OCI-LY1 (cell line): ENCODE results near the gene MARK4.

Source experiments
- H2AFZ ChIP-seq: fragments of 200-600 bp; sonication (generic), shearing (Covaris generic); 2 replicates; pipeline ENCODE4 v1.6.0; 2014; ENCODE audit warnings: antibody characterized with exemption, mild to moderate bottlenecking, low read length
- H3F3A ChIP-seq: fragments of 200-600 bp; sonication (generic), shearing (Covaris generic); 2 replicates; pipeline ENCODE4 v1.6.0; 2014; ENCODE audit warnings: mild to moderate bottlenecking, antibody characterized with exemption, low read length, moderate library complexity; ENCODE audit not compliant: insufficient read depth
- H3K27ac ChIP-seq: fragments of 200-600 bp; sonication (generic); 2 replicates; pipeline ENCODE4 v1.5.1; 2014; ENCODE audit warnings: low read length, mixed run types, mild to moderate bottlenecking, low read depth; ENCODE audit not compliant: poor library complexity, severe bottlenecking
- H3K27me3 ChIP-seq: fragments of 200-600 bp; sonication (generic); 2 replicates; pipeline ENCODE4 v1.6.0; 2014; ENCODE audit warnings: antibody characterized with exemption, mild to moderate bottlenecking, low read length, moderate library complexity; ENCODE audit not compliant: insufficient read depth
- H3K36me3 ChIP-seq: fragments of 200-600 bp; sonication (generic); 2 replicates; pipeline ENCODE4 v1.6.1; 2014; ENCODE audit warnings: mild to moderate bottlenecking, antibody characterized with exemption, low read length, moderate library complexity, mixed read lengths; ENCODE audit not compliant: insufficient read depth
- H3K4me1 ChIP-seq: fragments of 200-600 bp; sonication (generic); 2 replicates; pipeline ENCODE4 v1.5.1; 2014; ENCODE audit warnings: mild to moderate bottlenecking, low read length, moderate library complexity; ENCODE audit not compliant: insufficient read depth, severe bottlenecking
- H3K4me2 ChIP-seq: fragments of 200-600 bp; sonication (generic), shearing (Covaris generic); 2 replicates; pipeline ENCODE4 v1.6.1; 2014; ENCODE audit warnings: low read length
- H3K4me3 ChIP-seq: fragments of 200-600 bp; sonication (generic); 2 replicates; pipeline ENCODE4 v1.5.1; 2014; ENCODE audit warnings: low read length, low read depth, mild to moderate bottlenecking, mixed read lengths; ENCODE audit not compliant: poor library complexity, severe bottlenecking
- H3K79me2 ChIP-seq: fragments of 200-600 bp; shearing (Covaris generic); 2 replicates; pipeline ENCODE4 v1.6.1; 2016; ENCODE audit warnings: mixed run types, low read length, mixed read lengths; ENCODE audit not compliant: insufficient read depth
- H3K9ac ChIP-seq: fragments of 200-600 bp; sonication (generic), shearing (Covaris generic); 2 replicates; pipeline ENCODE4 v1.6.1; 2014; ENCODE audit warnings: mild to moderate bottlenecking, low read length, mixed read lengths
- H3K9me2 ChIP-seq: fragments of 200-600 bp; sonication (generic), shearing (Covaris generic); 2 replicates; pipeline ENCODE4 v1.6.1; 2014; ENCODE audit warnings: low read depth, mild to moderate bottlenecking, low read length, mixed read lengths
- H3K9me3 ChIP-seq: fragments of 200-600 bp; shearing (Covaris generic); 2 replicates; pipeline ENCODE4 v1.6.1; 2014; ENCODE audit warnings: low read length, mixed read lengths
- H4K20me1 ChIP-seq: fragments of 200-600 bp; sonication (generic), shearing (Covaris generic); 2 replicates; pipeline ENCODE4 v1.6.0; 2016; ENCODE audit warnings: mild to moderate bottlenecking, low read length; ENCODE audit not compliant: insufficient read depth
- CTCF ChIP-seq: fragments of 200-600 bp; sonication (generic), shearing (Covaris generic); IDR thresholded peaks from 2 replicates; pipeline ENCODE4 v1.5.1; 2017; ENCODE audit warnings: mild to moderate bottlenecking, antibody characterized with exemption, low read length, moderate library complexity, mixed read lengths
- EZH2 ChIP-seq: fragments of 200-600 bp; sonication (generic), shearing (Covaris generic); IDR thresholded peaks from 2 replicates; pipeline ENCODE4 v1.8.0; 2017; ENCODE audit warnings: borderline replicate concordance, mixed run types, mild to moderate bottlenecking, antibody characterized with exemption, low read length, moderate library complexity, mixed read lengths

MARK4 gene

GRCh38 chr19:45249261-45250033 lies 1.6 kb upstream of the MARK4 start:
- H3K9me2 ChIP-seq = no peaks in the 10 kb centered on the region
- peaks cover 37% of the 10 kb centered on the region for H3K4me1 ChIP-seq
- H2AFZ ChIP-seq = no peak overlapping the region
- H3F3A ChIP-seq = no peaks in the 10 kb centered on the region
- H3K9ac ChIP-seq = no peak overlapping the region
- H4K20me1 ChIP-seq = no peaks in the 10 kb centered on the region
- no peaks in the 10 kb centered on the region for H3K36me3 ChIP-seq
- H3K9me3 ChIP-seq = no peaks in the 10 kb centered on the region
- no peak overlapping the region for H3K4me3 ChIP-seq
- H3K79me2 ChIP-seq = no peaks in the 10 kb centered on the region
- H3K27ac ChIP-seq = no peak overlapping the region
- no peak for TF ChIP-seq CTCF
- TF ChIP-seq EZH2 = no peak
- H3K27me3 ChIP-seq = peaks cover 8% of the 10 kb centered on the region; the same call in 1 of the 2 replicates
- H3K4me2 ChIP-seq = no peak overlapping the region

- Histone ChIP-seq H3F3A (no peaks in the 10 kb centered on the region), H3K9ac (peak overlapping the region; percentile 53), H2AFZ (peak overlapping the region; percentile 48), H3K9me3 (no peaks in the 10 kb centered on the region), H3K4me2 (peak overlapping the region; percentile 82), H3K4me3 (peak overlapping the region; percentile 60), H3K36me3 (no peaks in the 10 kb centered on the region), H3K4me1 (peaks cover 37% of the 10 kb centered on the region), H4K20me1 (no peaks in the 10 kb centered on the region), H3K9me2 (no peaks in the 10 kb centered on the region), H3K27me3 (peaks cover 3% of the 10 kb centered on the region; the same call in 1 of the 2 replicates), H3K27ac (no peak overlapping the region), H3K79me2 (no peaks in the 10 kb centered on the region)
- no peak for TF ChIP-seq EZH2
- TF ChIP-seq CTCF = no peak
Measured at GRCh38 chr19:45250216-45250831, 747 bp upstream of the MARK4 start.

- H3K4me3 ChIP-seq = peak overlapping the region; percentile 89
- H3K9me2 ChIP-seq = no peaks in the 10 kb centered on the region
- H3K9me3 ChIP-seq = no peaks in the 10 kb centered on the region
- no peaks in the 10 kb centered on the region for H3K27me3 ChIP-seq
- H3K4me1 ChIP-seq = peaks cover 40% of the 10 kb centered on the region
- H3F3A ChIP-seq = no peaks in the 10 kb centered on the region
- no peak overlapping the region for H3K27ac ChIP-seq
- TF ChIP-seq CTCF = peak; percentile 6; the same call in 1 of the 2 replicates
- no peak for TF ChIP-seq EZH2
- peak overlapping the region; percentile 99 for H3K4me2 ChIP-seq
- no peaks in the 10 kb centered on the region for H4K20me1 ChIP-seq
- H2AFZ ChIP-seq = no peak overlapping the region
- peak overlapping the region; percentile 86 for H3K9ac ChIP-seq
- H3K79me2 ChIP-seq = no peaks in the 10 kb centered on the region
- H3K36me3 ChIP-seq = no peaks in the 10 kb centered on the region
Measured at GRCh38 chr19:45251452-45252354, 632 bp downstream of the MARK4 start.
